GM12891 (cell line): ENCODE results near the gene PRICKLE4.

Source experiments
- POLR2A ChIP-seq: IDR thresholded peaks from 2 replicates; pipeline ENCODE4 v1.6.1; 2011; ENCODE audit warnings: low read depth, low read length, control low read depth
- POLR2AphosphoS5 ChIP-seq: IDR thresholded peaks from 2 replicates; pipeline ENCODE4 v1.6.1; 2011; ENCODE audit warnings: low read depth, low read length, control low read depth
- TAF1 ChIP-seq: IDR thresholded peaks from 2 replicates; pipeline ENCODE4 v1.6.1; 2011; ENCODE audit warnings: low read depth, low read length, control low read depth

- TF ChIP-seq POLR2A: no peak
- TF ChIP-seq TAF1: no peak
- no peak for TF ChIP-seq POLR2AphosphoS5
These were observed 5.7 kb upstream of the PRICKLE4 start for GRCh38 chr6:41774841-41775240.
